Measurements from ENCODE around the gene TERT. TPM values are rescaled to one million over a fixed set of nuclear protein-coding genes. Genes with fewer than 3 reads are reported as not detected.

The TERT gene
- total RNA-seq, 2 donors from 2014 or later = 7.1 to 9.8 TPM

GRCh38 chr5:1244976-1245375 lies 49.9 kb downstream of the TERT start:
- 79 to 86% methylated on average over 10 of the region's 10 CpGs for WGBS, 2 experiments (ENCODE audit: insufficient coverage in 1 of 2, insufficient read length in 1 of 2)
- Mint-ChIP-seq H3K4me1 (no peaks in the 10 kb centered on the region), H3K4me3 (no peak overlapping the region), H3K9me3 (no peaks in the 10 kb centered on the region), H3K27me3 (ENCODE audit: insufficient read depth) (no peaks in the 10 kb centered on the region), H3K36me3 (ENCODE audit: low read depth) (no peaks in the 10 kb centered on the region), H3K27ac (no peak overlapping the region)
- Histone ChIP-seq H3K27me3 (ENCODE audit: control insufficient read depth, insufficient read depth, low read length, poor library complexity, severe bottlenecking) (no peaks in the 10 kb centered on the region), H3K4me1 (ENCODE audit: control insufficient read depth, insufficient read depth, low read length) (no peaks in the 10 kb centered on the region), H3K9ac (ENCODE audit: extremely low read depth, low read length, poor library complexity, severe bottlenecking) (no peak overlapping the region), H3K4me3 (ENCODE audit: low read length) (no peak overlapping the region), H3K27ac (ENCODE audit: low read depth, low read length) (no peak overlapping the region), H3K9me3 (ENCODE audit: control insufficient read depth, low read length) (no peaks in the 10 kb centered on the region), H3K36me3 (ENCODE audit: control insufficient read depth, insufficient read depth, low read length) (no peaks in the 10 kb centered on the region)
- peak; percentile 60 for TF ChIP-seq CTCF (conservative IDR thresholded peaks at IDR 0.05)
- peak; percentile 55 for DNase-seq

- 84 to 93% methylated on average over 15 to 21 of the region's 21 CpGs for whole genome bisulfite sequencing, 2 experiments (ENCODE audit: insufficient coverage in 1 of 2, insufficient read length in 1 of 2)
- Histone ChIP-seq H3K27ac (ENCODE audit: low read depth, low read length) (no peak overlapping the region), H3K4me1 (ENCODE audit: control insufficient read depth, insufficient read depth, low read length) (no peaks in the 10 kb centered on the region), H3K9me3 (ENCODE audit: control insufficient read depth, low read length) (no peaks in the 10 kb centered on the region), H3K27me3 (ENCODE audit: control insufficient read depth, insufficient read depth, low read length, poor library complexity, severe bottlenecking) (no peaks in the 10 kb centered on the region), H3K36me3 (ENCODE audit: control insufficient read depth, insufficient read depth, low read length) (no peaks in the 10 kb centered on the region), H3K9ac (ENCODE audit: extremely low read depth, low read length, poor library complexity, severe bottlenecking) (no peak overlapping the region), H3K4me3 (ENCODE audit: low read length) (no peak overlapping the region)
- H3K4me3 Mint-ChIP-seq = no peak overlapping the region
- H3K36me3 Mint-ChIP-seq (ENCODE audit: low read depth) = no peaks in the 10 kb centered on the region
- no peaks in the 10 kb centered on the region for H3K4me1 Mint-ChIP-seq
- DNase-seq = no peak
- no peaks in the 10 kb centered on the region for H3K27me3 Mint-ChIP-seq (ENCODE audit: insufficient read depth)
- H3K27ac Mint-ChIP-seq = no peak overlapping the region
- no peak for TF ChIP-seq CTCF (conservative IDR thresholded peaks at IDR 0.05)
- no peaks in the 10 kb centered on the region for H3K9me3 Mint-ChIP-seq
These were observed 50.6 kb downstream of the TERT start for GRCh38 chr5:1244255-1244654.

- no peaks in the 10 kb centered on the region for H3K9me3 ChIP-seq (ENCODE audit: control insufficient read depth, low read length)
- no peak overlapping the region for H3K27ac ChIP-seq (ENCODE audit: low read depth, low read length)
- Mint-ChIP-seq H3K4me3 (no peak overlapping the region), H3K9me3 (no peaks in the 10 kb centered on the region), H3K36me3 (ENCODE audit: low read depth) (no peaks in the 10 kb centered on the region), H3K4me1 (no peaks in the 10 kb centered on the region), H3K27ac (no peak overlapping the region), H3K27me3 (ENCODE audit: insufficient read depth) (no peaks in the 10 kb centered on the region)
- DNase-seq = peak; percentile 55
- no peak overlapping the region for H3K4me3 ChIP-seq (ENCODE audit: low read length)
- H3K9ac ChIP-seq (ENCODE audit: extremely low read depth, low read length, poor library complexity, severe bottlenecking) = no peak overlapping the region
- no peaks in the 10 kb centered on the region for H3K36me3 ChIP-seq (ENCODE audit: control insufficient read depth, insufficient read depth, low read length)
- no peaks in the 10 kb centered on the region for H3K4me1 ChIP-seq (ENCODE audit: control insufficient read depth, insufficient read depth, low read length)
- no peak for TF ChIP-seq CTCF (conservative IDR thresholded peaks at IDR 0.05)
- 81 to 88% methylated on average over 19 to 32 of the region's 33 CpGs for WGBS, 2 experiments (ENCODE audit: insufficient coverage in 1 of 2, insufficient read length in 1 of 2)
- H3K27me3 ChIP-seq (ENCODE audit: control insufficient read depth, insufficient read depth, low read length, poor library complexity, severe bottlenecking) = no peaks in the 10 kb centered on the region
These were observed 51.3 kb downstream of the TERT start for GRCh38 chr5:1243487-1244130.
